Esophagus (tissue), 2 donors: Measurements from ENCODE around the gene CCL14. TPM values are rescaled to one million over a fixed set of nuclear protein-coding genes. Genes with fewer than 3 reads are reported as not detected.
"Not testable (repeated sequence)": the region's sequence is repeated elsewhere in the genome, so short reads cannot be mapped to it uniquely, and the experiment has no call there.

Experiments used
- H3K27ac ChIP-seq, 2 donors: one replicate each; pipeline ENCODE4 v1.5.1; 2013; ENCODE audit warnings: low read depth in 2 of 2, mild to moderate bottlenecking in 2 of 2, inconsistent platforms in 1 of 2, low read length in 1 of 2, moderate library complexity in 1 of 2
- H3K27me3 ChIP-seq, 2 donors: one replicate each; pipeline ENCODE4 v1.6.1; 2013; ENCODE audit warnings: low read length in 2 of 2, control low read depth in 1 of 2, mild to moderate bottlenecking in 1 of 2; ENCODE audit not compliant: insufficient read depth in 2 of 2, control insufficient read depth in 1 of 2
- H3K36me3 ChIP-seq, 2 donors: one replicate each; pipeline ENCODE4 v1.6.1; 2013; ENCODE audit warnings: low read length in 1 of 2; ENCODE audit not compliant: control insufficient read depth in 2 of 2, insufficient read depth in 2 of 2
- H3K4me1 ChIP-seq, 2 donors: one replicate each; pipeline ENCODE4 v1.6.1; 2013; ENCODE audit warnings: low read length in 1 of 2; ENCODE audit not compliant: control insufficient read depth in 2 of 2, insufficient read depth in 2 of 2
- H3K4me3 ChIP-seq, 2 donors: one replicate each; pipeline ENCODE4 v1.5.1; 2013; ENCODE audit warnings: low read length in 2 of 2, mild to moderate bottlenecking in 2 of 2, low read depth in 1 of 2, moderate library complexity in 1 of 2
- H3K9me3 ChIP-seq, 2 donors: one replicate each; pipeline ENCODE4 v1.6.1; 2013; ENCODE audit warnings: mild to moderate bottlenecking in 2 of 2, low read depth in 1 of 2, low read length in 1 of 2, moderate library complexity in 1 of 2; ENCODE audit not compliant: control insufficient read depth in 2 of 2, insufficient read depth in 1 of 2
- WGBS, 2 donors: extraction: QIAGEN DNeasy Blood & Tissue Kit; methylation state at CpG; one replicate each; pipeline ENCODE4 v1.1.7; 2013; 5-methylcytosine and 5-hydroxymethylcytosine counted together
- polyA plus RNA-seq, 2 donors: library from polyadenylated mRNA; stranded (reverse); fragments of 200-250 nt; gene quantifications; one replicate each; pipeline ENCODE4 v1.2.3, GENCODE V29; 2013
- donor health status: healthy with polysubstance abuse.
- donor health status: Bipolar disorder and iron deficiency.

Gene CCL14
- polyA plus RNA-seq, 2 donors = 21.9 to 32.3 TPM

GRCh38 chr17:35998018-35998545, 11.6 kb upstream of the CCL14 start:
- H3K27ac ChIP-seq = no peak overlapping the region
- no peaks in the 10 kb centered on the region for H3K9me3 ChIP-seq
- WGBS, 2 donors = 74 to 76% methylated on average over 11 of the region's 11 CpGs
- no peaks in the 10 kb centered on the region for H3K4me1 ChIP-seq
- no peaks in the 10 kb centered on the region for H3K36me3 ChIP-seq
- H3K4me3 ChIP-seq = no peak overlapping the region
- no peaks in the 10 kb centered on the region for H3K27me3 ChIP-seq

GRCh38 chr17:35995346-35995745, 8.8 kb upstream of the CCL14 start:
- H3K27me3 ChIP-seq, H3K4me1 ChIP-seq, H3K9me3 ChIP-seq, H3K4me3 ChIP-seq, H3K27ac ChIP-seq, H3K36me3 ChIP-seq: not testable (repeated sequence)
- WGBS, 2 donors = 78 to 82% methylated on average over 2 of the region's 2 CpGs

- WGBS, 2 donors = 53 to 56% methylated on average over 2 of the region's 2 CpGs
- Histone ChIP-seq H3K27ac (no peak overlapping the region), H3K27me3 (no peaks in the 10 kb centered on the region), H3K9me3 (no peaks in the 10 kb centered on the region), H3K4me3 (no peak overlapping the region), H3K36me3 (no peaks in the 10 kb centered on the region), H3K4me1 (no peaks in the 10 kb centered on the region)
These were observed 4.5 kb upstream of the CCL14 start for GRCh38 chr17:35991075-35991474.

- no peaks in the 10 kb centered on the region for H3K36me3 ChIP-seq
- no peaks in the 10 kb centered on the region for H3K27me3 ChIP-seq
- H3K9me3 ChIP-seq = no peaks in the 10 kb centered on the region
- no peak overlapping the region for H3K4me3 ChIP-seq
- H3K27ac ChIP-seq = no peak overlapping the region
- H3K4me1 ChIP-seq = no peaks in the 10 kb centered on the region
These were observed 1.6 kb upstream of the CCL14 start for GRCh38 chr17:35988164-35988563.

- Histone ChIP-seq H3K27me3 (no peaks in the 10 kb centered on the region), H3K9me3 (no peaks in the 10 kb centered on the region), H3K27ac (no peak overlapping the region), H3K4me3 (no peak overlapping the region), H3K36me3 (no peaks in the 10 kb centered on the region), H3K4me1 (no peaks in the 10 kb centered on the region)
- WGBS, 2 donors = 92 to 93% methylated on average over 6 of the region's 6 CpGs
These were observed 2.4 kb downstream of the CCL14 start for GRCh38 chr17:35984140-35984539.

- H3K9me3 ChIP-seq = no peaks in the 10 kb centered on the region
- H3K4me3 ChIP-seq = no peak overlapping the region
- no peaks in the 10 kb centered on the region for H3K27me3 ChIP-seq
- no peaks in the 10 kb centered on the region for H3K36me3 ChIP-seq
- 91 to 92% methylated on average over 3 of the region's 3 CpGs for WGBS, 2 donors
- H3K27ac ChIP-seq = no peak overlapping the region
- no peaks in the 10 kb centered on the region for H3K4me1 ChIP-seq
These were observed 3.9 kb downstream of the CCL14 start for GRCh38 chr17:35982409-35983191.

GRCh38 chr17:35981908-35982330, 4.6 kb downstream of the CCL14 start:
- Histone ChIP-seq H3K27ac (no peak overlapping the region), H3K9me3 (no peaks in the 10 kb centered on the region)
- WGBS, 2 donors = 49 to 64% methylated on average over 4 of the region's 4 CpGs

GRCh38 chr17:35981246-35981645, 5.3 kb downstream of the CCL14 start, which contains the start of gene CCL16:
CCL16 (minus strand) TSS chr17:35981497; CDS start chr17:35981420, 77 bp downstream.
- Histone ChIP-seq H3K27ac (no peak within 1 kb of the TSS), H3K36me3 (no peaks in the 10 kb centered on the region), H3K9me3 (no peaks in the 10 kb centered on the region), H3K27me3 (no peaks in the 10 kb centered on the region), H3K4me3 (no peak within 1 kb of the TSS), H3K4me1 (no peaks in the 10 kb centered on the region)
- 90% methylated on average over 12 of the region's 12 CpGs for WGBS, 2 donors

More at GRCh38 chr17:35981908-35982330, 4.6 kb downstream of the CCL14 start:
- no peaks in the 10 kb centered on the region for H3K36me3 ChIP-seq
- H3K4me3 ChIP-seq = no peak overlapping the region
- no peaks in the 10 kb centered on the region for H3K4me1 ChIP-seq
- H3K27me3 ChIP-seq = no peaks in the 10 kb centered on the region

GRCh38 chr17:35978346-35978745, 8.2 kb downstream of the CCL14 start:
- Histone ChIP-seq H3K27me3 (no peaks in the 10 kb centered on the region), H3K27ac (no peak overlapping the region), H3K4me3 (no peak overlapping the region), H3K36me3 (no peaks in the 10 kb centered on the region), H3K9me3 (no peaks in the 10 kb centered on the region), H3K4me1 (no peaks in the 10 kb centered on the region)
- 75 to 89% methylated on average over 3 of the region's 3 CpGs for WGBS, 2 donors

GRCh38 chr17:35977509-35977908, 9.0 kb downstream of the CCL14 start:
- Histone ChIP-seq H3K4me1 (no peaks in the 10 kb centered on the region), H3K27me3 (no peaks in the 10 kb centered on the region)
- WGBS, 2 donors = 90 to 93% methylated on average over 7 of the region's 7 CpGs

More at GRCh38 chr17:35977509-35977908, 9.0 kb downstream of the CCL14 start:
- H3K27ac ChIP-seq = no peak overlapping the region
- H3K4me3 ChIP-seq = no peak overlapping the region
- H3K9me3 ChIP-seq = no peaks in the 10 kb centered on the region
- H3K36me3 ChIP-seq = no peaks in the 10 kb centered on the region
